MM.1S (cell line): ENCODE results near the gene CHST11.

ENCODE experiments used
- EZH2 ChIP-seq: fragments of 300-600 bp; sonication (generic); optimal IDR thresholded peaks from 2 replicates; pipeline ENCODE3; 2017; ENCODE audit warnings: low read depth, mild to moderate bottlenecking, antibody characterized with exemption, low read length, mixed read lengths
- TF ChIP-seq, protein P1 (sequence below): fragments of 300-600 bp; sonication (generic); IDR thresholded peaks from 2 replicates; pipeline ENCODE4 v1.5.1; 2016; ENCODE audit warnings: antibody characterized with exemption, low read length, mixed read lengths

DNA sequence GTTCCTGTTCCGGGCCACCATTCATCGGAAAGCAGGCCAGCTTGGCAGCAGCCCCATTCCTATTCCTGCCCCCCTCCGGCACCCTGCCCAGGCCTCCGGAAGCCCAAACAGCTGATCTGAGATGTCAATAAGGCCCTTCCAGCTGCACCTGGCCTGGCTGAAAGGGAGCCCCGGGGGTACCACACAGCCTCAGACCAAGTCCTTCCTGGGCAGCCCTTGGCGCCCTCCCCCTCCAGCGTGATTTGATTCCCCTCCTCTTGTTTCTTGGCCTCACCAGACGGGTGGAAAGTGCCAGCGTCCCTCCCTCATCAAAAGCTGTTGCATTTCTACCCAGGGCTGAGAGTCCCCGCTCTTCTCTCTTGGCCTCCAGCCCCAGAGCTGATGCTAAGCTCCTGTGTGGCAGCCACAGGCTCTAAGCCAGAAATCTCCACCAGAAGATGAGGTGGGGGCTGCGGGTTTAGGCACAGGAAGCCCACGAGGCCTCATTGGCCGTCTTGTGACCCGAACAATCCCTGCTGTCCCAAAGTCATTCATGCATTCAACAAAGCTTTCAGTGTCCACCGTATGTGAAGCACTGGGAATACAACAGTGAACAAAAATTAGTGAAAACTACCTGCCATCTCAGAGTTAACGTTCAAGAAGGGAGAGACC lies 285.9 kb downstream of the CHST11 start:
- TF ChIP-seq EZH2 = no peak
- TF ChIP-seq, protein P1, sequence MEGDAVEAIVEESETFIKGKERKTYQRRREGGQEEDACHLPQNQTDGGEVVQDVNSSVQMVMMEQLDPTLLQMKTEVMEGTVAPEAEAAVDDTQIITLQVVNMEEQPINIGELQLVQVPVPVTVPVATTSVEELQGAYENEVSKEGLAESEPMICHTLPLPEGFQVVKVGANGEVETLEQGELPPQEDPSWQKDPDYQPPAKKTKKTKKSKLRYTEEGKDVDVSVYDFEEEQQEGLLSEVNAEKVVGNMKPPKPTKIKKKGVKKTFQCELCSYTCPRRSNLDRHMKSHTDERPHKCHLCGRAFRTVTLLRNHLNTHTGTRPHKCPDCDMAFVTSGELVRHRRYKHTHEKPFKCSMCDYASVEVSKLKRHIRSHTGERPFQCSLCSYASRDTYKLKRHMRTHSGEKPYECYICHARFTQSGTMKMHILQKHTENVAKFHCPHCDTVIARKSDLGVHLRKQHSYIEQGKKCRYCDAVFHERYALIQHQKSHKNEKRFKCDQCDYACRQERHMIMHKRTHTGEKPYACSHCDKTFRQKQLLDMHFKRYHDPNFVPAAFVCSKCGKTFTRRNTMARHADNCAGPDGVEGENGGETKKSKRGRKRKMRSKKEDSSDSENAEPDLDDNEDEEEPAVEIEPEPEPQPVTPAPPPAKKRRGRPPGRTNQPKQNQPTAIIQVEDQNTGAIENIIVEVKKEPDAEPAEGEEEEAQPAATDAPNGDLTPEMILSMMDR = no peak
